Gastrocnemius medialis (tissue), 4 donors: ENCODE measurements around the gene GCDH.

Experiments used
- CTCF ChIP-seq, 5 experiments: fragments of 450-650 bp in 3 of 5; fragments of 200-600 bp in 2 of 5; sonication (generic) in 2 of 5; IDR thresholded peaks in 4 of 5; conservative IDR thresholded peaks in 1 of 5; 1 replicate in 4 of 5; 2 replicates in 1 of 5; pipeline ENCODE4 v1.5.1; 2016 to 2019; ENCODE audit warnings: antibody characterized with exemption in 5 of 5, mild to moderate bottlenecking in 3 of 5, moderate library complexity in 3 of 5
- POLR2A ChIP-seq, 2 donors: fragments of 450-650 bp; IDR thresholded peaks; one replicate each; pipeline ENCODE4 v1.6.1; 2017; ENCODE audit warnings: antibody characterized with exemption in 2 of 2, mild to moderate bottlenecking in 2 of 2, moderate library complexity in 2 of 2

- TF ChIP-seq CTCF (IDR thresholded peaks at IDR 0.05 in 4 of 5, conservative IDR thresholded peaks at IDR 0.05 in 1 of 5) (no peak), POLR2A (IDR thresholded peaks at IDR 0.05) (no peak)
These were observed 9.0 kb downstream of the GCDH start for GRCh38 chr19:12899891-12900518.
